Endothelial cell of umbilical vein (primary cell): ENCODE results near the gene CARD14. TPM values are rescaled to one million over a fixed set of nuclear protein-coding genes. Genes with fewer than 3 reads are reported as not detected.

Experiments used
- BruUV-seq: library from RNA; stranded (reverse); fragments of 400-500 nt; replicated peaks from 2 replicates; lab custom pipeline; 2021; lab: Mats Ljungman, UMichigan
- CTCF ChIA-PET: fragments of 300-600, 350-600 bp; sonication (Branson Sonifier 250); formaldehyde crosslinking; loops from one replicate; lab custom pipeline; 2021; ENCODE audit warnings: antibody characterized with exemption, inconsistent platforms; lab: Charles Lee
- POLR2A ChIA-PET: fragments of 300-600, 350-600 bp; sonication (Branson Sonifier 250); formaldehyde crosslinking; loops from one replicate; lab custom pipeline; 2021; ENCODE audit warnings: antibody characterized with exemption, inconsistent platforms; lab: Charles Lee
- DNase-seq: peaks from one replicate; pipeline ENCODE4 v3.0.0-alpha.2; 2011; ENCODE audit warnings: low read depth, low spot score
- FAIRE-seq: peaks from 2 replicates; lab custom pipeline; 2011; peaks lifted over from hg19 to GRCh38; lab: Jason Lieb, UNC
- H2AFZ ChIP-seq: 2 replicates; pipeline ENCODE4 v1.6.0; 2012; ENCODE audit warnings: low read depth, low read length, control low read depth, inconsistent platforms
- H3K27ac ChIP-seq: 2 replicates; pipeline ENCODE4 v1.5.1; 2011; ENCODE audit warnings: low read depth, mild to moderate bottlenecking, control low read depth, low read length, moderate library complexity; ENCODE audit not compliant: insufficient read depth
- H3K27me3 ChIP-seq, 2 experiments: 2 replicates each; pipeline versions ENCODE4 v1.6.0 to v1.6.1; 2011; ENCODE audit warnings: low read length in 2 of 2, mixed read lengths in 1 of 2; ENCODE audit not compliant: control insufficient read depth in 2 of 2, insufficient read depth in 2 of 2
- H3K36me3 ChIP-seq, 2 experiments: 2 replicates in 1 of 2; 3 replicates in 1 of 2; pipeline ENCODE4 v1.5.1; 2011; ENCODE audit warnings: low read length in 2 of 2, mild to moderate bottlenecking in 1 of 2, moderate library complexity in 1 of 2; ENCODE audit not compliant: control insufficient read depth in 2 of 2, insufficient read depth in 2 of 2; ENCODE audit errors: extremely low read depth in 1 of 2
- H3K4me1 ChIP-seq: 3 replicates; pipeline ENCODE4 v1.5.1; 2011; ENCODE audit warnings: mild to moderate bottlenecking, low read length; ENCODE audit not compliant: control insufficient read depth, insufficient read depth; ENCODE audit errors: extremely low read depth
- H3K4me2 ChIP-seq: 2 replicates; pipeline ENCODE4 v1.6.1; 2011; ENCODE audit warnings: low read length, control low read depth, mixed read lengths; ENCODE audit not compliant: insufficient read depth
- H3K4me3 ChIP-seq, 3 experiments: fragments of 200-600 bp in 1 of 3; sonication (generic), shearing (Covaris generic) in 1 of 3; replicated peaks in 1 of 3; 2 replicates each; pipeline ENCODE4 v1.5.1; 2011 to 2016; ENCODE audit warnings: control low read depth in 3 of 3, low read length in 3 of 3, mild to moderate bottlenecking in 2 of 3, inconsistent platforms in 1 of 3, low read depth in 1 of 3, moderate library complexity in 1 of 3; ENCODE audit not compliant: insufficient read depth in 1 of 3
- H3K79me2 ChIP-seq: 2 replicates; pipeline ENCODE4 v1.6.0; 2012; ENCODE audit warnings: low read length, inconsistent platforms; ENCODE audit not compliant: control insufficient read depth, insufficient read depth
- H3K9ac ChIP-seq: replicated peaks from 2 replicates; pipeline ENCODE3; 2011; ENCODE audit warnings: low read length, control low read depth; ENCODE audit not compliant: insufficient read depth; ENCODE audit errors: extremely low read depth
- H3K9me1 ChIP-seq: replicated peaks from 3 replicates; pipeline ENCODE4 v1.6.0; 2011; ENCODE audit warnings: mild to moderate bottlenecking, low read length; ENCODE audit not compliant: control insufficient read depth, insufficient read depth; ENCODE audit errors: extremely low read depth
- H3K9me3 ChIP-seq: replicated peaks from 2 replicates; pipeline ENCODE4 v1.5.1; 2012; ENCODE audit warnings: low read length, inconsistent platforms; ENCODE audit not compliant: control insufficient read depth, insufficient read depth
- H4K20me1 ChIP-seq: replicated peaks from 2 replicates; pipeline ENCODE3; 2011; ENCODE audit warnings: mild to moderate bottlenecking, low read length; ENCODE audit not compliant: control insufficient read depth, insufficient read depth; ENCODE audit errors: extremely low read depth
- CTCF ChIP-seq, 2 donors: IDR thresholded peaks; 1 replicate in 1 of 2; 2 replicates in 1 of 2; pipeline ENCODE4 v1.5.1; 2011; ENCODE audit warnings: low read length in 2 of 2, mild to moderate bottlenecking in 2 of 2, moderate library complexity in 2 of 2, control low read depth in 1 of 2, inconsistent platforms in 1 of 2, low read depth in 1 of 2; ENCODE audit not compliant: insufficient read depth in 1 of 2; ENCODE audit errors: extremely low read depth in 1 of 2
- EZH2 ChIP-seq: IDR thresholded peaks from 2 replicates; pipeline ENCODE4 v1.6.1; 2012; ENCODE audit warnings: borderline replicate concordance, low read depth, mild to moderate bottlenecking, moderate library complexity, low read length, inconsistent platforms; ENCODE audit not compliant: severe bottlenecking
- FOS ChIP-seq: IDR thresholded peaks from 2 replicates; pipeline ENCODE4 v1.6.1; 2011; ENCODE audit warnings: mild to moderate bottlenecking, low read length, moderate library complexity, borderline replicate concordance; ENCODE audit not compliant: insufficient read depth
- GATA2 ChIP-seq: IDR thresholded peaks from 2 replicates; pipeline ENCODE4 v1.7.0; 2011; ENCODE audit warnings: low read depth, mild to moderate bottlenecking, moderate library complexity, mixed read lengths, low read length; ENCODE audit not compliant: insufficient read length, insufficient read depth
- JUN ChIP-seq: IDR thresholded peaks from 2 replicates; pipeline ENCODE4 v1.6.1; 2011; ENCODE audit warnings: borderline replicate concordance, low read depth; ENCODE audit not compliant: insufficient read length, insufficient read depth
- MAX ChIP-seq: IDR thresholded peaks from 2 replicates; pipeline ENCODE4 v1.6.1; 2011; ENCODE audit not compliant: insufficient read depth, insufficient read length
- MYC ChIP-seq: IDR thresholded peaks from one replicate; pipeline ENCODE4 v1.6.1; 2011; ENCODE audit warnings: mild to moderate bottlenecking, low read depth, low read length
- POLR2A ChIP-seq: IDR thresholded peaks from 2 replicates; pipeline ENCODE4 v1.6.1; 2012; ENCODE audit warnings: low read depth, mild to moderate bottlenecking, control low read depth, low read length
- POLR2AphosphoS5 ChIP-seq: IDR thresholded peaks from 2 replicates; pipeline ENCODE4 v1.6.1; 2012; ENCODE audit warnings: low read depth, mild to moderate bottlenecking, control low read depth, low read length, moderate library complexity; ENCODE audit not compliant: insufficient read depth
- dilution Hi-C: fragments of 300-500 bp; cut with MboI; formaldehyde crosslinking; loops from one replicate; pipeline ENCODE4 v1.15.0; 2019; ENCODE audit warnings: low sequenced_read_pairs; ENCODE audit not compliant: extremely low pct_ligation_motif_present
- intact Hi-C: fragments of 100-400 bp; cut with micrococcal nuclease; formaldehyde crosslinking; loops from one replicate; pipeline ENCODE4 v1.10.0; 2022
- polyA plus RNA-seq, 4 experiments: library from polyadenylated mRNA; depleted of rRNA in 3 of 4; stranded (reverse) in 3 of 4; unstranded in 1 of 4; fragments of >200 nt; gene quantifications; 2 replicates each; pipeline versions ENCODE4 v1.2.1 to v1.2.3, GENCODE V29; 2011 to 2012; ENCODE audit warnings: missing spikeins in 1 of 4
- total RNA-seq: library from RNA; stranded (reverse); gene quantifications from 2 replicates; pipeline ENCODE4 v1.2.3, GENCODE V29; 2021

CARD14 gene
- total and polyA plus RNA-seq, 2 donors (not counting 3 experiments of a cell fraction or from before 2014, with no cell fraction given), result not detected

- Histone ChIP-seq H3K9me1 (no peaks in the 10 kb centered on the region), H3K27ac (no peak overlapping the region), H3K9me3 (no peaks in the 10 kb centered on the region), H3K4me1 (no peaks in the 10 kb centered on the region), H2AFZ (no peak overlapping the region), H3K4me2 (no peak overlapping the region), H4K20me1 (no peaks in the 10 kb centered on the region), H3K9ac (no peak overlapping the region), H3K27me3 (peaks cover 8% of the 10 kb centered on the region in 2 experiments), H3K79me2 (no peaks in the 10 kb centered on the region), H3K4me3 (no peak overlapping the region), H3K36me3 (no peaks in the 10 kb centered on the region)
- CTCF ChIA-PET, result no interaction called here
- intact Hi-C loops, result no loop called here
- TF ChIP-seq MYC, result no peak
- TF ChIP-seq POLR2A, result no peak
- TF ChIP-seq POLR2AphosphoS5, result no peak
- no peak for TF ChIP-seq JUN
- TF ChIP-seq EZH2, result no peak
- TF ChIP-seq GATA2, result no peak
- TF ChIP-seq CTCF (IDR thresholded peaks at IDR 0.05; ENCODE audit: extremely low read depth in 1 of 2, insufficient read depth in 1 of 2, low read depth in 1 of 2, low read length in 2 of 2), result no peak
- TF ChIP-seq MAX, result no peak
- TF ChIP-seq FOS, result no peak
- DNase-seq (no peak), FAIRE-seq (no peak)
- dilution Hi-C loops, result no loop called here
- no TSS peak for BruUV-seq
- POLR2A ChIA-PET, result no interaction called here
Measured at GRCh38 chr17:80158846-80159245, 11.0 kb upstream of the CARD14 start.
